GM23338 (cell line): ENCODE results near the gene ANKRD11. TPM values are rescaled to one million over a fixed set of nuclear protein-coding genes. Genes with fewer than 3 reads are reported as not detected.

Source experiments
- ATAC-seq: fragments of 200-7000 bp; cut with Tn5 transposase; 3 replicates; pipeline ENCODE4 v1.9.1; 2020
- DNase-seq: peaks from one replicate; pipeline ENCODE4 v3.0.0-alpha.2; 2015; ENCODE audit warnings: low spot score
- H2AFZ ChIP-seq: fragments of 200-600 bp; sonication (generic); 2 replicates; pipeline ENCODE4 v1.8.0; 2016; ENCODE audit warnings: antibody characterized with exemption, mild to moderate bottlenecking, moderate library complexity
- H3F3A ChIP-seq: fragments of 200-600 bp; sonication (generic); replicated peaks from 2 replicates; pipeline ENCODE4 v1.8.0; 2017; ENCODE audit warnings: antibody characterized with exemption, mixed run types, low read depth
- H3K27ac ChIP-seq: fragments of 200-600 bp; sonication (generic); 2 replicates; pipeline ENCODE4 v1.6.1; 2016; ENCODE audit warnings: low read depth
- H3K27me3 ChIP-seq: fragments of 200-600 bp; sonication (generic); 2 replicates; pipeline ENCODE4 v1.8.0; 2016; ENCODE audit warnings: mild to moderate bottlenecking, mixed run types, moderate library complexity; ENCODE audit not compliant: insufficient read depth
- H3K36me3 ChIP-seq: fragments of 200-600 bp; sonication (generic); 2 replicates; pipeline ENCODE4 v1.8.0; 2016; ENCODE audit warnings: mild to moderate bottlenecking; ENCODE audit not compliant: insufficient read depth
- H3K4me1 ChIP-seq: fragments of 200-600 bp; sonication (generic); 2 replicates; pipeline ENCODE4 v1.8.0; 2016; ENCODE audit warnings: mild to moderate bottlenecking, moderate library complexity; ENCODE audit not compliant: insufficient read depth
- H3K4me2 ChIP-seq: fragments of 200-600 bp; sonication (generic); 2 replicates; pipeline ENCODE4 v1.7.1; 2017; ENCODE audit warnings: mixed run types
- H3K4me3 ChIP-seq: fragments of 200-600 bp; sonication (generic); 2 replicates; pipeline ENCODE4 v1.6.1; 2016; ENCODE audit warnings: mixed run types
- H3K79me2 ChIP-seq: fragments of 200-600 bp; sonication (generic); replicated peaks from 2 replicates; pipeline ENCODE4 v1.8.0; 2017; ENCODE audit warnings: mild to moderate bottlenecking; ENCODE audit not compliant: insufficient read depth
- H3K9me2 ChIP-seq: fragments of 200-600 bp; sonication (generic); 2 replicates; pipeline ENCODE4 v1.8.0; 2017; ENCODE audit not compliant: insufficient read depth
- H4K20me1 ChIP-seq: fragments of 200-600 bp; sonication (generic); replicated peaks from 2 replicates; pipeline ENCODE4 v1.8.0; 2017; ENCODE audit warnings: mild to moderate bottlenecking; ENCODE audit not compliant: insufficient read depth
- H3K27ac Mint-ChIP-seq: 2 replicates; pipeline ENCODE4 v1.8.0; 2020; ENCODE audit warnings: inconsistent platforms, mild to moderate bottlenecking, moderate library complexity, mixed read lengths
- H3K27me3 Mint-ChIP-seq: 3 replicates; pipeline ENCODE4 v1.8.0; 2022; ENCODE audit warnings: low read depth, mild to moderate bottlenecking, moderate library complexity, mixed read lengths, inconsistent platforms; ENCODE audit not compliant: insufficient read depth, poor library complexity
- H3K36me3 Mint-ChIP-seq: 3 replicates; pipeline ENCODE4 v1.8.0; 2021; ENCODE audit warnings: low read depth, mild to moderate bottlenecking, inconsistent platforms, moderate library complexity, mixed read lengths
- H3K4me1 Mint-ChIP-seq: 3 replicates; pipeline ENCODE4 v1.8.0; 2020; ENCODE audit warnings: mild to moderate bottlenecking, inconsistent platforms, mixed read lengths
- H3K4me3 Mint-ChIP-seq: 3 replicates; pipeline ENCODE4 v1.8.0; 2021; ENCODE audit warnings: moderate library complexity, mild to moderate bottlenecking, inconsistent platforms, mixed read lengths
- H3K9me3 Mint-ChIP-seq: 3 replicates; pipeline ENCODE4 v1.8.0; 2020; ENCODE audit warnings: moderate library complexity, mild to moderate bottlenecking, inconsistent platforms, mixed read lengths
- CREB1 ChIP-seq: fragments of 250-450 bp; sonication (Bioruptor Pico); IDR thresholded peaks from 2 replicates; pipeline ENCODE4 v1.5.0; 2020; ENCODE audit warnings: low read depth, mild to moderate bottlenecking, moderate library complexity
- CTCF ChIP-seq, 2 experiments: fragments of 200-600 bp in 1 of 2; sonication (generic) in 1 of 2; conservative IDR thresholded peaks; 2 replicates each; pipeline versions ENCODE4 v1.5.1 to v1.6.1; 2016 to 2017; ENCODE audit warnings: antibody characterized with exemption in 2 of 2, low read depth in 2 of 2, mild to moderate bottlenecking in 2 of 2, moderate library complexity in 1 of 2
- ETS1 ChIP-seq: IDR thresholded peaks from 2 replicates; pipeline ENCODE4 v1.6.1; 2016; ENCODE audit warnings: antibody characterized with exemption
- EZH2 ChIP-seq: fragments of 200-600 bp; sonication (generic); IDR thresholded peaks from one replicate; pipeline ENCODE4 v1.8.0; 2017; ENCODE audit warnings: antibody characterized with exemption, mild to moderate bottlenecking, low read depth; ENCODE audit not compliant: unreplicated experiment
- EZH2phosphoT487 ChIP-seq: fragments of 200-600 bp; sonication (generic); IDR thresholded peaks from one replicate; pipeline ENCODE4 v1.8.1; 2018; ENCODE audit warnings: antibody characterized with exemption; ENCODE audit not compliant: unreplicated experiment
- JUNB ChIP-seq: IDR thresholded peaks from one replicate; pipeline ENCODE4 v1.6.1; 2016; ENCODE audit warnings: antibody characterized with exemption; ENCODE audit not compliant: unreplicated experiment
- NANOG ChIP-seq: IDR thresholded peaks from 2 replicates; pipeline ENCODE4 v1.6.1; 2016; ENCODE audit warnings: antibody characterized with exemption, borderline replicate concordance
- POLR2AphosphoS5 ChIP-seq: IDR thresholded peaks from 2 replicates; pipeline ENCODE4 v1.6.1; 2016; ENCODE audit warnings: antibody characterized with exemption, low read depth
- STAT1 ChIP-seq: IDR thresholded peaks from one replicate; pipeline ENCODE4 v1.6.1; 2016; ENCODE audit warnings: antibody characterized with exemption; ENCODE audit not compliant: unreplicated experiment
- ZNF114 ChIP-seq: fragments of 250-450 bp; sonication (Bioruptor Pico); IDR thresholded peaks from 2 replicates; pipeline ENCODE4 v1.5.0; 2020; ENCODE audit warnings: mild to moderate bottlenecking, moderate library complexity
- ZNF331 ChIP-seq: fragments of 250-450 bp; sonication (Bioruptor Pico); IDR thresholded peaks from 2 replicates; pipeline ENCODE4 v1.5.0; 2020; ENCODE audit warnings: low read depth, mild to moderate bottlenecking, moderate library complexity
- polyA plus RNA-seq: library from polyadenylated mRNA; unstranded; fragments of >200 nt; fragmentation: Nextera tagmentation; extraction: Ambion mirVana; gene quantifications from 2 replicates; pipeline ENCODE4 v1.2.1, GENCODE V29; 2016
- total RNA-seq: library from RNA; depleted of rRNA; stranded (reverse); fragments of >200 nt; shearing (Covaris generic); gene quantifications from 2 replicates; pipeline ENCODE4 v1.2.3, GENCODE V29; 2014
- TF ChIP-seq, protein P1 (sequence below): IDR thresholded peaks from one replicate; pipeline ENCODE4 v1.6.1; 2018; ENCODE audit warnings: antibody characterized with exemption; ENCODE audit not compliant: unreplicated experiment

Gene ANKRD11
- total and polyA plus RNA-seq, 2 experiments from 2014 or later, result 130 to 159 TPM

GRCh38 chr16:89443727-89444084 is 46.7 kb downstream of the ANKRD11 start:
- H3K4me1 Mint-ChIP-seq, result peaks cover 75% of the 10 kb centered on the region
- H3K4me1 ChIP-seq, result peaks cover 81% of the 10 kb centered on the region
- H4K20me1 ChIP-seq, result peaks cover 87% of the 10 kb centered on the region
- H3K79me2 ChIP-seq, result peaks cover 100% of the 10 kb centered on the region
- H3K4me2 ChIP-seq, result peak overlapping the region; percentile 64
- ATAC-seq (no peak), DNase-seq (no peak)
- H2AFZ ChIP-seq, result no peak overlapping the region
- no peak overlapping the region; the same call in 2 of the 3 replicates for H3K4me3 Mint-ChIP-seq
- H3K27ac Mint-ChIP-seq, result peak overlapping the region; percentile 53; the same call in 1 of the 2 replicates
- H3K9me3 Mint-ChIP-seq, result no peaks in the 10 kb centered on the region
- H3K4me3 ChIP-seq, result no peak overlapping the region
- H3K36me3 ChIP-seq, result no peaks in the 10 kb centered on the region
- TF ChIP-seq ZNF114 (CRISPR knock-in tag) (no peak), EZH2 (no peak)
- 0 out of 2 replicates have a peak, but pooled peaks cover 7% of the 10 kb centered on the region for H3F3A ChIP-seq
- H3K27me3 ChIP-seq, result no peaks in the 10 kb centered on the region
- H3K27me3 Mint-ChIP-seq, result peaks cover 16% of the 10 kb centered on the region
- H3K27ac ChIP-seq, result peak overlapping the region; percentile 70
- no peaks in the 10 kb centered on the region for H3K36me3 Mint-ChIP-seq
- no peaks in the 10 kb centered on the region for H3K9me2 ChIP-seq

GRCh38 chr16:89442990-89443726 is 47.2 kb downstream of the ANKRD11 start:
- Mint-ChIP-seq H3K4me3 (peak overlapping the region; percentile 26; the same call in 2 of the 3 replicates), H3K9me3 (no peaks in the 10 kb centered on the region), H3K4me1 (peaks cover 73% of the 10 kb centered on the region), H3K27ac (peak overlapping the region; percentile 53), H3K27me3 (peaks cover 16% of the 10 kb centered on the region), H3K36me3 (no peaks in the 10 kb centered on the region)
- Histone ChIP-seq H3K4me3 (0 out of 2 replicates have a peak overlapping the region, but pooled peaks have one; percentile 13), H3K36me3 (no peaks in the 10 kb centered on the region), H2AFZ (no peak overlapping the region), H4K20me1 (peaks cover 87% of the 10 kb centered on the region), H3F3A (0 out of 2 replicates have a peak, but pooled peaks cover 6% of the 10 kb centered on the region), H3K4me1 (peaks cover 81% of the 10 kb centered on the region), H3K27ac (peak overlapping the region; percentile 70), H3K4me2 (peak overlapping the region; percentile 64), H3K9me2 (no peaks in the 10 kb centered on the region), H3K79me2 (peaks cover 100% of the 10 kb centered on the region), H3K27me3 (no peaks in the 10 kb centered on the region)
- no peak for DNase-seq
- peak; percentile 13 for ATAC-seq
- TF ChIP-seq CTCF (conservative IDR thresholded peaks at IDR 0.05; ENCODE audit: low read depth in 2 of 2), result no peak
- TF ChIP-seq, protein P1, sequence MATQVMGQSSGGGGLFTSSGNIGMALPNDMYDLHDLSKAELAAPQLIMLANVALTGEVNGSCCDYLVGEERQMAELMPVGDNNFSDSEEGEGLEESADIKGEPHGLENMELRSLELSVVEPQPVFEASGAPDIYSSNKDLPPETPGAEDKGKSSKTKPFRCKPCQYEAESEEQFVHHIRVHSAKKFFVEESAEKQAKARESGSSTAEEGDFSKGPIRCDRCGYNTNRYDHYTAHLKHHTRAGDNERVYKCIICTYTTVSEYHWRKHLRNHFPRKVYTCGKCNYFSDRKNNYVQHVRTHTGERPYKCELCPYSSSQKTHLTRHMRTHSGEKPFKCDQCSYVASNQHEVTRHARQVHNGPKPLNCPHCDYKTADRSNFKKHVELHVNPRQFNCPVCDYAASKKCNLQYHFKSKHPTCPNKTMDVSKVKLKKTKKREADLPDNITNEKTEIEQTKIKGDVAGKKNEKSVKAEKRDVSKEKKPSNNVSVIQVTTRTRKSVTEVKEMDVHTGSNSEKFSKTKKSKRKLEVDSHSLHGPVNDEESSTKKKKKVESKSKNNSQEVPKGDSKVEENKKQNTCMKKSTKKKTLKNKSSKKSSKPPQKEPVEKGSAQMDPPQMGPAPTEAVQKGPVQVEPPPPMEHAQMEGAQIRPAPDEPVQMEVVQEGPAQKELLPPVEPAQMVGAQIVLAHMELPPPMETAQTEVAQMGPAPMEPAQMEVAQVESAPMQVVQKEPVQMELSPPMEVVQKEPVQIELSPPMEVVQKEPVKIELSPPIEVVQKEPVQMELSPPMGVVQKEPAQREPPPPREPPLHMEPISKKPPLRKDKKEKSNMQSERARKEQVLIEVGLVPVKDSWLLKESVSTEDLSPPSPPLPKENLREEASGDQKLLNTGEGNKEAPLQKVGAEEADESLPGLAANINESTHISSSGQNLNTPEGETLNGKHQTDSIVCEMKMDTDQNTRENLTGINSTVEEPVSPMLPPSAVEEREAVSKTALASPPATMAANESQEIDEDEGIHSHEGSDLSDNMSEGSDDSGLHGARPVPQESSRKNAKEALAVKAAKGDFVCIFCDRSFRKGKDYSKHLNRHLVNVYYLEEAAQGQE, result no peak
- TF ChIP-seq NANOG, result no peak
- no peak for TF ChIP-seq EZH2phosphoT487
- TF ChIP-seq ZNF331 (CRISPR knock-in tag), result no peak
- TF ChIP-seq STAT1, result no peak
- TF ChIP-seq JUNB, result no peak
- TF ChIP-seq EZH2, result no peak
- TF ChIP-seq CREB1 (CRISPR knock-in tag), result no peak
- TF ChIP-seq POLR2AphosphoS5, result no peak
- TF ChIP-seq ZNF114 (CRISPR knock-in tag), result no peak
- no peak for TF ChIP-seq ETS1
